ENCODE data around the gene MTPN. TPM values are rescaled to one million over a fixed set of nuclear protein-coding genes. Genes with fewer than 3 reads are reported as not detected.

Gene MTPN
- total RNA-seq, 1 experiment from 2014 or later, result 98.2 TPM

GRCh38 chr7:135981958-135982646 lies 4.9 kb upstream of the MTPN start:
- Histone ChIP-seq H2BK20ac (ENCODE audit: low read depth, low read length, poor library complexity, severe bottlenecking) (no peak overlapping the region), H3K79me1 (ENCODE audit: insufficient read depth, low read depth, low read length, poor library complexity, severe bottlenecking) (no peaks in the 10 kb centered on the region), H3K4me2 (ENCODE audit: insufficient read depth, insufficient read length, low read length) (no peak overlapping the region), H3T11ph (ENCODE audit: low read length) (no peak overlapping the region), H4K5ac (ENCODE audit: insufficient read length, low read depth, low read length) (no peak overlapping the region), H4K8ac (replicated peaks; ENCODE audit: insufficient read length, low read depth, low read length) (no peak overlapping the region), H3K4ac (ENCODE audit: low read depth, low read length) (no peak overlapping the region), H3K9me3 (ENCODE audit: control insufficient read depth, low read depth, low read length) (peaks cover 5% of the 10 kb centered on the region), H3K18ac (ENCODE audit: insufficient read length, low read depth, low read length) (no peak overlapping the region), H4K91ac (ENCODE audit: insufficient read length, low read depth, low read length) (no peak overlapping the region), H3K79me2 (ENCODE audit: insufficient read depth, low read length) (peaks cover 2% of the 10 kb centered on the region; the same call in 1 of the 2 replicates), H3K14ac (ENCODE audit: insufficient read depth, low read length) (no peak overlapping the region), H3K23ac (ENCODE audit: insufficient read length, low read depth, low read length) (no peak overlapping the region), H2BK120ac (ENCODE audit: low read depth, low read length, poor library complexity, severe bottlenecking) (no peak overlapping the region), H2BK5ac (ENCODE audit: insufficient read length, low read length) (no peak overlapping the region), H3K9ac (ENCODE audit: extremely low read depth, insufficient read length, low read length) (no peak overlapping the region), H2AK5ac (ENCODE audit: insufficient read length, low read length) (no peak overlapping the region), H3K4me1 (ENCODE audit: insufficient read depth, low read length) (no peaks in the 10 kb centered on the region; the same call in 1 of the 2 replicates), H2AFZ (ENCODE audit: low read length) (no peak overlapping the region), H3K56ac (ENCODE audit: insufficient read length, low read depth, low read length) (no peak overlapping the region), H2BK12ac (ENCODE audit: insufficient read length, low read depth, low read length) (no peak overlapping the region), H3K27me3 (ENCODE audit: insufficient read depth, low read length) (no peaks in the 10 kb centered on the region), H3K27ac (ENCODE audit: insufficient read length, low read depth, low read length) (no peak overlapping the region), H3K23me2 (ENCODE audit: insufficient read length, low read depth, low read length, poor library complexity, severe bottlenecking) (no peaks in the 10 kb centered on the region), H2BK15ac (ENCODE audit: low read depth, low read length) (no peak overlapping the region), H4K20me1 (ENCODE audit: control insufficient read depth, insufficient read depth, insufficient read length) (no peaks in the 10 kb centered on the region)
- Mint-ChIP-seq H3K36me3 (ENCODE audit: insufficient read depth in 1 of 3, low read depth in 3 of 3) (peaks cover 5 to 6% (median 5%) of the 10 kb centered on the region in 3 experiments; a peak in 3 of 7 replicates), H3K4me1 (peaks cover 3 to 8% of the 10 kb centered on the region in 2 experiments), H3K27me3 (ENCODE audit: low read depth) (no peaks in the 10 kb centered on the region; the same call in 1 of the 2 replicates), H3K4me3 (no peak overlapping the region), H3K27ac (0 out of 7 replicates have a peak overlapping the region, but pooled peaks of 2 of the 3 experiments have one; percentile 2 to 13), H3K9me3 (peaks cover 7 to 13% of the 10 kb centered on the region in 2 experiments)
- no peak for DNase-seq
- TF ChIP-seq CTCF (conservative IDR thresholded peaks at IDR 0.05), result no peak
- no CpG with 5 or more reads among the region's 8 CpGs for WGBS (ENCODE audit: extremely low coverage, insufficient read length, low lambda C conversion rate)

Data from H9 (cell line).